NCI-H2196 (cell line): Measurements from ENCODE around the gene INSC.

ENCODE experiments used
- DNase-seq: peaks from one replicate; lab custom pipeline; 2025; ENCODE audit not compliant: unreplicated experiment; lab: John Stamatoyannopoulos, UW

INSC gene

GRCh38 chr11:15280393-15280792, 165.7 kb downstream of the INSC start:
- DNase-seq = no peak

- DNase-seq = no peak
Observed at GRCh38 chr11:15282754-15283153, 168.0 kb downstream of the INSC start.

DNA sequence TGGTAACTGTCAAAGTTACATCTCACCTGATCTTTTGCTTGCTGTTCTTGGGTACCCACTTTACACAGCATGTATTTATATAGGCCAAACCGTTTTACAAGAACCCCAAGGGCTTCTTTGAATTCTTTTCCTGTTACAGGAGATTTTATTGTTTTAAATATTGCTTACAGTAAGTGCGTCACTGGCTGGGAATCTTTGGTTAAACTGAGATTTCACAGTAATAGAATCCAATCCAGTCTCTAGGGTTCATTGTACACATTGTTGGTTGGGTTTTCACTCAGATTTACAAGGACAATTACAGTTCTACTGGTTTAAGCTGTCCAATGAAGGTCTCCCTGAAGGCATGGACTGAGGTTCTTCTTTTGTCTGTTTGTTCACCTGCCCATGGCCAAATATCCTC, 171.7 kb downstream of the INSC start:
- no peak for DNase-seq

DNA sequence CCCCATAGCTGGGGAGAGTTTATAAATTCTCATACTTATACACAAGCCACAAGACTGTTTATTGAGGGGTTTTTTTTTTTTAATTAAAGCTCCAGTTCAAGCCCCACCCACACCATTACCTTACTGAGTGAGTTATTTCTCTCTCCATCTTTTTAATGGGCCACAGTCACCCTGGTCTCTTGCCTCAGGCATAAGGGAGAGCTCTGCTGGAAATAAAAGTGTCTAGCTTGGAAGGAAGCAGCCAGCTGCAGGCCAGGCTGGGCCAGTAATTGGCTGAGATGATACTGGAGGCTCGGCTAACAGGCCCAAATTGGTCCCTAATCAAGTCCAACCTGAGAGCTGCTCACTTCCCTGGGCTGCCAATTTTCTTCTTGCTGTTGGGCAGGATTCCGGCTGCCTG, 174.1 kb downstream of the INSC start:
- DNase-seq = no peak

- no peak for DNase-seq
Observed at GRCh38 chr11:15289723-15290122, 175.0 kb downstream of the INSC start.

DNA sequence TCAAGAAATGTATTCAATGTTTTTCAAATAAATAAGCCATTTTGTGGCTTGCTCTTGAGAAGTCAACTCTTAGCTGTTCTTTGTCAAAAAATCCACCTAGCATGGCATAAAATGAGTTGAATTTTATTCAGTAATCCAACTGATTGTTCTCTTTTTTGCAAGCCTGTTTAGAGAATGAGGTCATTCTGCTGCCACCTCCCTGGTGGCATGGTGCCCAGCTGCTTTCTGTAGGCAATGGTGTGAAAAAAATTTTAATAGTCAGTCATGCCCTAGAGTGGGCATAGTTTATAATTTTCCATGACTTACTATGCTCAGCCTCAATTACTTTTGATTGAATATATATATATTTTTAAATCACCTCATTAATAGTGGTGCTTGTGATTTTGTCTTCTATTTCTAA, 177.2 kb downstream of the INSC start:
- DNase-seq = no peak

- DNase-seq = no peak
Observed at GRCh38 chr11:15293975-15294620, 179.4 kb downstream of the INSC start.

DNA sequence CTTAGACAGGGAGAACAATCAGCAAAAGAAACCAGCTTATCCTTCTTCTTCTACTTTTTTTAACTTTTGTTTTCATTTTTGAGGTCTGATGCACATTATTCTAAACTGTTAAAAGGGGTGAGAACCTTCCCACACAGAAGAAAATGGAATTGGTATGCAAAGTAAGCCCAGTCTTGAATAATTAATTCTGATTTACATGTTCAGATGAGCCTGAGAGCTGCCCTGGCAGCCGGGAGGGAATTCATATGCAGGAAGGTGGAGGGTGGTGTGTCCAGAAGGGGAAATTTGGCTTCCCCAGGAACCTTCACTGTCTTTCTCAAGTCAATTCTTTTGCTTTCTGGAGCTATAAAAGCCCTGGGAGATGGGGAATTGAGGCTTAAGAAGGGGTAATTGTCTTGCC, 181.0 kb downstream of the INSC start:
- DNase-seq = no peak
